Purkinje cell (primary cell): Measurements from ENCODE around the gene GPR132. TPM values are rescaled to one million over a fixed set of nuclear protein-coding genes. Genes with fewer than 3 reads are reported as not detected.

Experiments used
- polyA plus RNA-seq: library from polyadenylated mRNA; unstranded; fragments of >200 nt; fragmentation: Nextera tagmentation; gene quantifications from 2 replicates; pipeline ENCODE4 v1.2.1, GENCODE V29; 2014

GPR132 gene, protein sequence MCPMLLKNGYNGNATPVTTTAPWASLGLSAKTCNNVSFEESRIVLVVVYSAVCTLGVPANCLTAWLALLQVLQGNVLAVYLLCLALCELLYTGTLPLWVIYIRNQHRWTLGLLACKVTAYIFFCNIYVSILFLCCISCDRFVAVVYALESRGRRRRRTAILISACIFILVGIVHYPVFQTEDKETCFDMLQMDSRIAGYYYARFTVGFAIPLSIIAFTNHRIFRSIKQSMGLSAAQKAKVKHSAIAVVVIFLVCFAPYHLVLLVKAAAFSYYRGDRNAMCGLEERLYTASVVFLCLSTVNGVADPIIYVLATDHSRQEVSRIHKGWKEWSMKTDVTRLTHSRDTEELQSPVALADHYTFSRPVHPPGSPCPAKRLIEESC
- polyA plus RNA-seq = 0.20 and 0.22 TPM in 2 replicates

DNA sequence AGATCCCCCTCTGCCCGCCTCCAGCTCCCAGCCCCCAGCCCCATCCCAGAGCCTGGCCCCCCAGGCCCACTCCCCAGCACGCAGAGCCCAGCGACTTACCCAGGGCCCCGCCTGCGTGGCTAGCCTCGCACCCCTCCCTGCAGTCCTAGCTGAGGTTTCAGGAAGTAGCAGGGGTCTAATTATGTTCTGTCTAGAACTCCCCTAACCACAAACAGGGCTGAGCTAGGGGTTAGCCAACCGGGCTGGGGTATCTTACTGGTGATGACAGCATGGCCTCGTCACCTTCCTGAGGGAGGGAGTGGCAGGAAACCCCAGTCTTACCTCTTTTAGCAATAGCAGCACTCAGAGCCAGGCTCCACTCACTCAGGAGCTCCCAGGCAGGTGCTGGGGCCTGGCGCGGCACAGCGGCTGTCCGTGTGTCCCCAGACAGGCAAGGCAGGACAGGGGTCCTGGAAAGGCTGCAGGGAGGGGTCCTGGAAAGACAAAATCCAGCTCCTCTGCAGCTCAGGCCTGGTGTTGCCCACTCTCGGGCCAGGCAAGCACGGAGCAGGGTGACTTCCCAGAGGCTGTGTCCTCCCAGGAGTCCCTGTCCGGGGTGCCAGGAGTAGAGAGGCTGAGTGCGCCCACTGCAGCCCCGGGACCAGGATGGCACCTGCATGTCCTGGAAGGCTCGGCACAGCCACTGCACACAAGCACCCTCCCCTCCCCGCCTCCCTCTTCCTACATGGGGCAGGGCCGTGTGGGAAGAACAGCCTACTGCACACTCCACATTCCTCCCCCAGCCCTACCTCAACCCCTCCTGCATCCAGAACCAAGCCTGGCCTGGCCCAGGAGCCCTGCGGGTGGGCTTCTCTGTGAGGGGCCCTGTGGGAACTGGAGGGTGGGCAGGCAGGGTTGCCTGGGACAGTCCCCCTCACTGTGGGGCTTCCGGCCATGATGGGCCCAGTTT is at the start of gene GPR132:
Gene GPR132, minus strand, starts transcription at position 151 of the 949 bp plus-strand sequence. CDS start 10,010 bp downstream, outside the sequence.

GRCh38 chr14:105020815-105021655 is 44.2 kb downstream of the GPR132 start, which contains the start of gene CDCA4:
Gene CDCA4, minus strand, starts transcription at chr14:105021083. Its CDS starts 9,154 bp downstream, at chr14:105011929.

Other genes starting within 250 kb of the GPR132 start
- 0.31 and 0.87 TPM in 2 replicates for gene CEP170B, start 200.2 kb downstream of the GPR132 start, polyA plus RNA-seq
- gene PLD4, start 140.6 kb downstream of the GPR132 start, polyA plus RNA-seq = 2.2 TPM in 1 of 2 replicates, not detected in the other
- 3.8 and 6.1 TPM in 2 replicates for gene AHNAK2, start 87.1 kb downstream of the GPR132 start, polyA plus RNA-seq
- 1.5 and 5.5 TPM in 2 replicates for gene CLBA1, start 79.6 kb downstream of the GPR132 start, polyA plus RNA-seq
- 0.36 and 1.2 TPM in 2 replicates for gene CDCA4, start 44.3 kb downstream of the GPR132 start, polyA plus RNA-seq
- gene JAG2, start 103.3 kb upstream of the GPR132 start, polyA plus RNA-seq = 0.31 and 0.95 TPM in 2 replicates
- gene NUDT14, start 115.9 kb upstream of the GPR132 start, polyA plus RNA-seq = 2.7 and 10.0 TPM in 2 replicates
- 4.8 and 8.9 TPM in 2 replicates for gene BTBD6, start 183.1 kb upstream of the GPR132 start, polyA plus RNA-seq
- 0.60 and 1.3 TPM in 2 replicates for gene BRF1, start 235.6 kb upstream of the GPR132 start, polyA plus RNA-seq
- gene PACS2, start 249.3 kb upstream of the GPR132 start, polyA plus RNA-seq = 0.98 and 2.0 TPM in 2 replicates